ENCODE data around the gene PPIL6.
A peak's percentile ranks its signal among the peaks of the same experiment; 100 is the strongest.

PPIL6 gene

GRCh38 chr6:109449795-109450673, 9.6 kb upstream of the PPIL6 start:
- H3K36me3 ChIP-seq = peaks cover 47 to 88% (median 85%) of the 10 kb centered on the region in 11 experiments
- no peaks in the 10 kb centered on the region for H3K27me3 ChIP-seq
- H3K4me3 ChIP-seq = peak overlapping the region in 7 of 10 experiments; percentile 1 to 38 (median 14); a peak in 8 of 20 replicates
- peak overlapping the region; percentile 94 to 100 (median 100) for H3K4me2 ChIP-seq
- no peak for TF ChIP-seq Cebpa-rat (IDR thresholded peaks at IDR 0.05)
- H3K9ac ChIP-seq = peak overlapping the region; percentile 16 to 67 (median 38); a peak in 17 of 22 replicates
- H4K20me1 ChIP-seq = peaks cover 29 to 95% (median 69%) of the 10 kb centered on the region in 11 experiments
- peak overlapping the region in 8 of 11 experiments; percentile 0 to 100 (median 54); a peak in 15 of 22 replicates for H3K27ac ChIP-seq
- no peaks in the 10 kb centered on the region for H3K9me3 ChIP-seq (replicated peaks in 1 of 11)
- H3K4me1 ChIP-seq = peaks cover 69 to 87% (median 80%) of the 10 kb centered on the region in 10 experiments

- Histone ChIP-seq H3K4me1 (peaks cover 67 to 90% (median 79%) of the 10 kb centered on the region in 10 experiments), H3K4me2 (peak overlapping the region; percentile 94 to 100 (median 100)), H3K36me3 (peaks cover 55 to 96% (median 93%) of the 10 kb centered on the region in 11 experiments), H4K20me1 (peaks cover 29 to 100% (median 76%) of the 10 kb centered on the region in 11 experiments), H3K9ac (peak overlapping the region in 9 of 11 experiments; percentile 23 to 67 (median 40); a peak in 14 of 22 replicates), H3K9me3 (replicated peaks in 1 of 11) (no peaks in the 10 kb centered on the region), H3K27ac (peak overlapping the region in 8 of 11 experiments; percentile 2 to 100 (median 54); a peak in 16 of 22 replicates), H3K4me3 (peak overlapping the region in 4 of 10 experiments; percentile 1 to 38 (median 18); a peak in 4 of 20 replicates), H3K27me3 (no peaks in the 10 kb centered on the region)
- no peak for TF ChIP-seq Cebpa-rat (IDR thresholded peaks at IDR 0.05)
Observed at GRCh38 chr6:109449064-109449794, 8.8 kb upstream of the PPIL6 start.

- peak overlapping the region in 8 of 11 experiments; percentile 10 to 100 (median 53); a peak in 12 of 22 replicates for H3K27ac ChIP-seq
- H3K4me2 ChIP-seq = peak overlapping the region; percentile 94 to 100 (median 100)
- no peaks in the 10 kb centered on the region for H3K27me3 ChIP-seq
- H3K4me3 ChIP-seq = no peak overlapping the region
- no peak for TF ChIP-seq Cebpa-rat (IDR thresholded peaks at IDR 0.05)
- H3K36me3 ChIP-seq = peaks cover 61 to 100% (median 97%) of the 10 kb centered on the region in 11 experiments
- peaks cover 63 to 87% (median 74%) of the 10 kb centered on the region in 10 experiments for H3K4me1 ChIP-seq
- peak overlapping the region in 8 of 11 experiments; percentile 5 to 67 (median 44); a peak in 11 of 22 replicates for H3K9ac ChIP-seq
- peaks cover 29 to 100% (median 82%) of the 10 kb centered on the region in 11 experiments for H4K20me1 ChIP-seq
- no peaks in the 10 kb centered on the region for H3K9me3 ChIP-seq (replicated peaks in 1 of 11)
Observed at GRCh38 chr6:109448615-109449014, 8.2 kb upstream of the PPIL6 start.

- peaks cover 29 to 100% (median 88%) of the 10 kb centered on the region in 11 experiments for H4K20me1 ChIP-seq
- H3K36me3 ChIP-seq = peaks cover 67 to 100% (median 97%) of the 10 kb centered on the region in 11 experiments
- no peak for TF ChIP-seq Cebpa-rat (IDR thresholded peaks at IDR 0.05)
- peak overlapping the region in 8 of 11 experiments; percentile 5 to 67 (median 41); a peak in 8 of 22 replicates for H3K9ac ChIP-seq
- peaks cover 63 to 87% (median 74%) of the 10 kb centered on the region in 10 experiments for H3K4me1 ChIP-seq
- H3K27ac ChIP-seq = peak overlapping the region in 7 of 11 experiments; percentile 10 to 100 (median 62); a peak in 9 of 22 replicates
- H3K27me3 ChIP-seq = no peaks in the 10 kb centered on the region
- H3K9me3 ChIP-seq (replicated peaks in 1 of 11) = no peaks in the 10 kb centered on the region
- no peak overlapping the region for H3K4me3 ChIP-seq
- H3K4me2 ChIP-seq = peak overlapping the region; percentile 5 to 100 (median 100); a peak in 17 of 22 replicates
Observed at GRCh38 chr6:109447878-109448555, 7.6 kb upstream of the PPIL6 start.

GRCh38 chr6:109447087-109447486, 6.7 kb upstream of the PPIL6 start:
- H3K36me3 ChIP-seq = peaks cover 69 to 100% (median 94%) of the 10 kb centered on the region in 11 experiments
- no peaks in the 10 kb centered on the region for H3K9me3 ChIP-seq (replicated peaks in 1 of 11)
- H3K27ac ChIP-seq = no peak overlapping the region
- TF ChIP-seq Cebpa-rat (IDR thresholded peaks at IDR 0.05) = no peak
- H3K4me3 ChIP-seq = no peak overlapping the region
- H4K20me1 ChIP-seq = peaks cover 30 to 100% (median 92%) of the 10 kb centered on the region in 11 experiments
- H3K4me2 ChIP-seq = no peak overlapping the region
- peak overlapping the region in 1 of 11 experiments; percentile 47; a peak in 1 of 22 replicates for H3K9ac ChIP-seq
- no peaks in the 10 kb centered on the region for H3K27me3 ChIP-seq
- H3K4me1 ChIP-seq = peaks cover 63 to 87% (median 74%) of the 10 kb centered on the region in 10 experiments

- peaks cover 35 to 100% (median 95%) of the 10 kb centered on the region in 11 experiments for H4K20me1 ChIP-seq
- H3K4me1 ChIP-seq = peaks cover 63 to 87% (median 74%) of the 10 kb centered on the region in 10 experiments
- no peaks in the 10 kb centered on the region for H3K27me3 ChIP-seq
- H3K9me3 ChIP-seq (replicated peaks in 1 of 11) = no peaks in the 10 kb centered on the region
- no peak overlapping the region for H3K4me2 ChIP-seq
- peaks cover 66 to 97% (median 88%) of the 10 kb centered on the region in 11 experiments for H3K36me3 ChIP-seq
- no peak overlapping the region for H3K4me3 ChIP-seq
- H3K27ac ChIP-seq = no peak overlapping the region
- no peak for TF ChIP-seq Cebpa-rat (IDR thresholded peaks at IDR 0.05)
- peak overlapping the region in 1 of 11 experiments; percentile 47; a peak in 1 of 22 replicates for H3K9ac ChIP-seq
Observed at GRCh38 chr6:109446541-109446940, 6.1 kb upstream of the PPIL6 start.

GRCh38 chr6:109446072-109446471, 5.6 kb upstream of the PPIL6 start:
- Histone ChIP-seq H3K27me3 (no peaks in the 10 kb centered on the region), H3K4me2 (no peak overlapping the region), H3K9ac (no peak overlapping the region), H3K36me3 (peaks cover 63 to 92% (median 83%) of the 10 kb centered on the region in 11 experiments), H3K9me3 (replicated peaks in 1 of 11) (no peaks in the 10 kb centered on the region), H3K4me3 (no peak overlapping the region), H3K4me1 (peaks cover 61 to 86% (median 72%) of the 10 kb centered on the region in 10 experiments), H4K20me1 (peaks cover 37 to 99% (median 95%) of the 10 kb centered on the region in 11 experiments), H3K27ac (no peak overlapping the region)
- no peak for TF ChIP-seq Cebpa-rat (IDR thresholded peaks at IDR 0.05)

GRCh38 chr6:109445382-109445781, 5.0 kb upstream of the PPIL6 start:
- Histone ChIP-seq H3K4me2 (no peak overlapping the region), H3K36me3 (peaks cover 59 to 86% (median 77%) of the 10 kb centered on the region in 11 experiments), H3K9me3 (replicated peaks in 1 of 11) (no peaks in the 10 kb centered on the region), H3K27ac (peak overlapping the region in 1 of 11 experiments; percentile 21; a peak in 1 of 22 replicates), H4K20me1 (peaks cover 35 to 94% (median 89%) of the 10 kb centered on the region in 11 experiments), H3K4me1 (peaks cover 54 to 79% (median 65%) of the 10 kb centered on the region in 10 experiments), H3K4me3 (no peak overlapping the region), H3K9ac (no peak overlapping the region), H3K27me3 (no peaks in the 10 kb centered on the region)
- TF ChIP-seq Cebpa-rat (IDR thresholded peaks at IDR 0.05) = no peak

All from BLaER1 treated with 17β-estradiol and CSF1 and Interleukin-3, amounts not matched to agents 10 nM and 100 nM (cell line).